Tibial nerve (tissue), 4 donors: ENCODE measurements around the gene RAD51. TPM values are rescaled to one million over a fixed set of nuclear protein-coding genes. Genes with fewer than 3 reads are reported as not detected.

Experiments
- DNase-seq, 2 donors: peaks; one replicate each; pipeline ENCODE4 v3.0.0-alpha.2; 2019; ENCODE audit warnings: low spot score in 2 of 2
- H3K27ac ChIP-seq, 4 donors: fragments of 200-600 bp; sonication (generic) in 3 of 4; one replicate each; pipeline ENCODE4 v1.5.1; 2017 to 2019; ENCODE audit warnings: mild to moderate bottlenecking in 1 of 4
- H3K27me3 ChIP-seq, 2 donors: fragments of 200-600 bp; sonication (generic) in 1 of 2; one replicate each; pipeline versions ENCODE4 v1.5.1 to v1.6.0; 2017 to 2019
- H3K36me3 ChIP-seq, 3 donors: fragments of 200-600 bp; sonication (generic); one replicate each; pipeline ENCODE4 v1.5.1; 2018 to 2019
- H3K4me1 ChIP-seq, 4 donors: fragments of 200-600 bp; sonication (generic) in 3 of 4; one replicate each; pipeline ENCODE4 v1.5.1; 2017 to 2019
- H3K4me3 ChIP-seq, 4 donors: fragments of 200-600 bp; sonication (generic) in 3 of 4; one replicate each; pipeline ENCODE4 v1.5.1; 2017 to 2019; ENCODE audit warnings: mild to moderate bottlenecking in 1 of 4, moderate library complexity in 1 of 4
- H3K9me3 ChIP-seq, 4 donors: fragments of 200-600 bp; sonication (generic) in 3 of 4; one replicate each; pipeline ENCODE4 v1.5.1; 2017 to 2019
- CTCF ChIP-seq, 5 experiments: fragments of 200-600 bp in 3 of 5; fragments of 450-650 bp in 2 of 5; sonication (generic) in 3 of 5; IDR thresholded peaks; one replicate each; pipeline ENCODE4 v1.5.1; 2016 to 2019; ENCODE audit warnings: antibody characterized with exemption in 5 of 5, mild to moderate bottlenecking in 3 of 5, moderate library complexity in 2 of 5
- EP300 ChIP-seq, 2 donors: sonication (generic); formaldehyde crosslinking; IDR thresholded peaks; one replicate each; pipeline ENCODE4 v1.6.1; 2017; ENCODE audit warnings: antibody characterized with exemption in 2 of 2, mild to moderate bottlenecking in 1 of 2
- POLR2A ChIP-seq, 2 donors: fragments of 450-650 bp; IDR thresholded peaks; one replicate each; pipeline ENCODE4 v1.6.1; 2017; ENCODE audit warnings: antibody characterized with exemption in 2 of 2, mild to moderate bottlenecking in 2 of 2, moderate library complexity in 2 of 2
- WGBS, 2 donors: methylation state at CpG; one replicate each; pipeline ENCODE4 v1.1.5; 2018; 5-methylcytosine and 5-hydroxymethylcytosine counted together
- total RNA-seq, 4 donors: library from RNA; depleted of rRNA; stranded (reverse); fragments of >200 nt; gene quantifications; one replicate each; pipeline ENCODE4 v1.1.0, GENCODE V29; 2016

The RAD51 gene
- total RNA-seq, 4 donors from 2014 or later = 0.42 to 0.59 TPM; not detected in 2

GRCh38 chr15:40759961-40760360 lies 65.0 kb downstream of the RAD51 start:
- Histone ChIP-seq H3K9me3 (no peaks in the 10 kb centered on the region), H3K4me3 (no peak overlapping the region), H3K27me3 (no peaks in the 10 kb centered on the region), H3K36me3 (no peaks in the 10 kb centered on the region), H3K4me1 (peaks cover 0 to 27% (median 18%) of the 10 kb centered on the region in 4 donors), H3K27ac (no peak overlapping the region)
- WGBS, 2 donors = 87 to 93% methylated on average over 5 of the region's 5 CpGs
- DNase-seq = no peak
- TF ChIP-seq EP300 (IDR thresholded peaks at IDR 0.05) = no peak
- TF ChIP-seq POLR2A (IDR thresholded peaks at IDR 0.05) = no peak
- TF ChIP-seq CTCF (IDR thresholded peaks at IDR 0.05) = no peak

- WGBS, 2 donors = 36 to 42% methylated on average over 42 to 50 of the region's 55 CpGs
- Histone ChIP-seq H3K9me3 (no peaks in the 10 kb centered on the region), H3K27me3 (no peaks in the 10 kb centered on the region), H3K4me1 (peaks cover 0 to 37% (median 27%) of the 10 kb centered on the region in 4 donors), H3K36me3 (peaks cover 0 to 13% (median 0%) of the 10 kb centered on the region in 3 donors), H3K27ac (peak overlapping the region in 3 of 4 donors; percentile 67 to 84 (median 78)), H3K4me3 (peak overlapping the region; percentile 21 to 75 (median 58))
- TF ChIP-seq CTCF (IDR thresholded peaks at IDR 0.05) = no peak
- peak; percentile 48 for DNase-seq
Measured at GRCh38 chr15:40762919-40763800, 68.2 kb downstream of the RAD51 start.

GRCh38 chr15:40763801-40764628 lies 69.0 kb downstream of the RAD51 start, which contains the start of gene GCHFR:
GCHFR (plus strand) TSS chr15:40764068; CDS start chr15:40764181, 113 bp downstream.
- peak in 1 of 2 donors; percentile 43 for TF ChIP-seq POLR2A (IDR thresholded peaks at IDR 0.05)
- TF ChIP-seq CTCF (IDR thresholded peaks at IDR 0.05) = peak in 4 of 5 experiments; percentile 28 to 49 (median 40)
- TF ChIP-seq EP300 (IDR thresholded peaks at IDR 0.05) = peak in 1 of 2 donors; percentile 36
- 1 to 2% methylated on average over 14 to 37 of the region's 75 CpGs for WGBS, 2 donors
- H3K9me3 ChIP-seq = no peaks in the 10 kb centered on the region
- peaks cover 0 to 21% (median 0%) of the 10 kb centered on the region in 3 donors for H3K36me3 ChIP-seq
- no peaks in the 10 kb centered on the region for H3K27me3 ChIP-seq
- peak within 1 kb of the TSS; percentile 21 to 75 (median 58) for H3K4me3 ChIP-seq
- H3K27ac ChIP-seq = peak within 1 kb of the TSS; percentile 37 to 84 (median 72)
- DNase-seq = peak; percentile 51 to 56
- H3K4me1 ChIP-seq = peaks cover 0 to 45% (median 30%) of the 10 kb centered on the region in 4 donors

- Histone ChIP-seq H3K4me1 (peaks cover 0 to 51% (median 34%) of the 10 kb centered on the region in 4 donors), H3K27me3 (no peaks in the 10 kb centered on the region), H3K4me3 (peak overlapping the region; percentile 21 to 75 (median 58)), H3K27ac (peak overlapping the region; percentile 37 to 84 (median 72)), H3K36me3 (peaks cover 0 to 28% (median 0%) of the 10 kb centered on the region in 3 donors), H3K9me3 (no peaks in the 10 kb centered on the region)
- no peak for DNase-seq
- TF ChIP-seq POLR2A (IDR thresholded peaks at IDR 0.05) (no peak), CTCF (IDR thresholded peaks at IDR 0.05) (no peak), EP300 (IDR thresholded peaks at IDR 0.05) (no peak)
- WGBS, 2 donors = 35 to 38% methylated on average over 8 of the region's 8 CpGs
Measured at GRCh38 chr15:40764629-40765103, 69.7 kb downstream of the RAD51 start.
